Esophagus squamous epithelium (tissue), 4 donors: ENCODE data around the gene FAM171A1.

Experiments used
- CTCF ChIP-seq, 6 experiments: fragments of 450-650 bp in 4 of 6; fragments of 200-600 bp in 2 of 6; sonication (generic) in 2 of 6; IDR thresholded peaks; one replicate each; pipeline ENCODE4 v1.5.1; 2016 to 2019; ENCODE audit warnings: antibody characterized with exemption in 6 of 6, mild to moderate bottlenecking in 4 of 6, moderate library complexity in 4 of 6
- POLR2A ChIP-seq, 4 donors: fragments of 450-650 bp; IDR thresholded peaks; one replicate each; pipeline ENCODE4 v1.6.1; 2017; ENCODE audit warnings: antibody characterized with exemption in 4 of 4, mild to moderate bottlenecking in 4 of 4, moderate library complexity in 3 of 4

GRCh38 chr10:15252396-15252795, 118.7 kb downstream of the FAM171A1 start:
- TF ChIP-seq POLR2A (IDR thresholded peaks at IDR 0.05): no peak
- TF ChIP-seq CTCF (IDR thresholded peaks at IDR 0.05): no peak
